Neural cell (in vitro differentiated cells): ENCODE measurements around the gene ADAMTS17. TPM values are rescaled to one million over a fixed set of nuclear protein-coding genes. Genes with fewer than 3 reads are reported as not detected.

Experiments used
- H2AFZ ChIP-seq: fragments of 200-600, 300-800 bp; sonication (generic), shearing (Covaris generic); 2 replicates; pipeline ENCODE4 v1.6.0; 2014; ENCODE audit warnings: low read depth, mild to moderate bottlenecking, antibody characterized with exemption, low read length, moderate library complexity
- H3F3A ChIP-seq: fragments of 200-600 bp; shearing (Covaris generic); 2 replicates; pipeline ENCODE4 v1.6.1; 2016; ENCODE audit warnings: mild to moderate bottlenecking, moderate library complexity, mixed read lengths, antibody characterized with exemption, low read length; ENCODE audit not compliant: insufficient read depth, poor library complexity, severe bottlenecking
- H3K27ac ChIP-seq: fragments of 200-600, 300-800 bp; sonication (generic), shearing (Covaris generic); 2 replicates; pipeline ENCODE4 v1.5.1; 2014; ENCODE audit warnings: mild to moderate bottlenecking, low read length, moderate library complexity
- H3K27me3 ChIP-seq: fragments of 300-800, 200-600 bp; sonication (generic), shearing (Covaris generic); 2 replicates; pipeline ENCODE4 v1.6.0; 2014; ENCODE audit warnings: mild to moderate bottlenecking, low read depth, low read length, moderate library complexity; ENCODE audit not compliant: insufficient read depth
- H3K36me3 ChIP-seq: fragments of 300-800, 200-600 bp; sonication (generic), shearing (Covaris generic); 2 replicates; pipeline ENCODE4 v1.5.1; 2014; ENCODE audit warnings: mild to moderate bottlenecking, antibody characterized with exemption, low read length, moderate library complexity; ENCODE audit not compliant: insufficient read depth
- H3K4me2 ChIP-seq: fragments of 300-800, 200-600 bp; sonication (generic), shearing (Covaris generic); 2 replicates; pipeline ENCODE4 v1.6.0; 2014; ENCODE audit warnings: mild to moderate bottlenecking, low read length
- H3K4me3 ChIP-seq: fragments of 300-800, 200-600 bp; sonication (generic), shearing (Covaris generic); 2 replicates; pipeline ENCODE4 v1.5.1; 2014; ENCODE audit warnings: mild to moderate bottlenecking, low read length, moderate library complexity
- H3K79me2 ChIP-seq: fragments of 200-600 bp; shearing (Covaris generic); replicated peaks from 2 replicates; pipeline ENCODE4 v1.6.0; 2014; ENCODE audit warnings: mild to moderate bottlenecking, low read length, moderate library complexity; ENCODE audit not compliant: insufficient read depth
- H3K9ac ChIP-seq: fragments of 300-800, 200-600 bp; sonication (generic), shearing (Covaris generic); 2 replicates; pipeline ENCODE4 v1.6.1; 2016; ENCODE audit warnings: mild to moderate bottlenecking, low read length, mixed read lengths
- H3K9me2 ChIP-seq: fragments of 200-600 bp; shearing (Covaris generic); 2 replicates; pipeline ENCODE4 v1.6.1; 2016; ENCODE audit warnings: mild to moderate bottlenecking, low read length, mixed read lengths; ENCODE audit not compliant: insufficient read depth
- H3K9me3 ChIP-seq: fragments of 200-600, 300-800 bp; sonication (generic), shearing (Covaris generic); 2 replicates; pipeline ENCODE4 v1.6.1; 2016; ENCODE audit warnings: mild to moderate bottlenecking, mixed run types, low read length, moderate library complexity, mixed read lengths
- H4K20me1 ChIP-seq: fragments of 200-600 bp; shearing (Covaris generic); 2 replicates; pipeline ENCODE4 v1.6.1; 2016; ENCODE audit warnings: mild to moderate bottlenecking, mixed run types; ENCODE audit not compliant: insufficient read depth
- EP300 ChIP-seq: fragments of 450-650 bp; conservative IDR thresholded peaks from 2 replicates; pipeline ENCODE4 v1.6.1; 2014; ENCODE audit warnings: antibody characterized with exemption, mild to moderate bottlenecking, moderate library complexity; ENCODE audit not compliant: poor library complexity, severe bottlenecking
- EZH2 ChIP-seq: fragments of 200-600, 300-800 bp; shearing (Covaris generic), sonication (generic); IDR thresholded peaks from 2 replicates; pipeline ENCODE4 v1.6.1; 2014; ENCODE audit warnings: antibody characterized with exemption, low read length, borderline replicate concordance, mild to moderate bottlenecking; ENCODE audit not compliant: insufficient read depth, poor library complexity, severe bottlenecking
- MXI1 ChIP-seq: fragments of 450-650 bp; conservative IDR thresholded peaks from 2 replicates; pipeline ENCODE4 v1.6.1; 2014; ENCODE audit warnings: antibody characterized with exemption, mild to moderate bottlenecking; ENCODE audit not compliant: poor library complexity, severe bottlenecking
- POLR2AphosphoS5 ChIP-seq: IDR thresholded peaks from 2 replicates; pipeline ENCODE4 v1.6.1; 2012
- RAD21 ChIP-seq: fragments of 450-650 bp; conservative IDR thresholded peaks from 2 replicates; pipeline ENCODE4 v1.6.1; 2014; ENCODE audit warnings: antibody characterized with exemption, mild to moderate bottlenecking, moderate library complexity
- SMC3 ChIP-seq: fragments of 450-650 bp; conservative IDR thresholded peaks from 2 replicates; pipeline ENCODE4 v1.6.1; 2014; ENCODE audit warnings: antibody characterized with exemption, mild to moderate bottlenecking, moderate library complexity; ENCODE audit not compliant: poor library complexity
- TAF1 ChIP-seq: IDR thresholded peaks from 2 replicates; pipeline ENCODE4 v1.6.1; 2012; ENCODE audit warnings: low read depth
- polyA plus RNA-seq: library from polyadenylated mRNA; depleted of rRNA; stranded (reverse); fragments of >200 nt; gene quantifications from 2 replicates; pipeline ENCODE4 v1.2.3, GENCODE V29; 2014
- TF ChIP-seq, protein P1 (sequence below): fragments of 450-650 bp; IDR thresholded peaks from 2 replicates; pipeline ENCODE4 v1.5.1; 2014; ENCODE audit warnings: antibody characterized with exemption, mild to moderate bottlenecking, moderate library complexity; ENCODE audit not compliant: poor library complexity, severe bottlenecking
- TF ChIP-seq, protein P2 (sequence below): IDR thresholded peaks from 2 replicates; pipeline ENCODE4 v1.6.1; 2012; ENCODE audit warnings: borderline replicate concordance

ADAMTS17 gene
- polyA plus RNA-seq, 1 donor from 2014 or later = 0.04 TPM

DNA sequence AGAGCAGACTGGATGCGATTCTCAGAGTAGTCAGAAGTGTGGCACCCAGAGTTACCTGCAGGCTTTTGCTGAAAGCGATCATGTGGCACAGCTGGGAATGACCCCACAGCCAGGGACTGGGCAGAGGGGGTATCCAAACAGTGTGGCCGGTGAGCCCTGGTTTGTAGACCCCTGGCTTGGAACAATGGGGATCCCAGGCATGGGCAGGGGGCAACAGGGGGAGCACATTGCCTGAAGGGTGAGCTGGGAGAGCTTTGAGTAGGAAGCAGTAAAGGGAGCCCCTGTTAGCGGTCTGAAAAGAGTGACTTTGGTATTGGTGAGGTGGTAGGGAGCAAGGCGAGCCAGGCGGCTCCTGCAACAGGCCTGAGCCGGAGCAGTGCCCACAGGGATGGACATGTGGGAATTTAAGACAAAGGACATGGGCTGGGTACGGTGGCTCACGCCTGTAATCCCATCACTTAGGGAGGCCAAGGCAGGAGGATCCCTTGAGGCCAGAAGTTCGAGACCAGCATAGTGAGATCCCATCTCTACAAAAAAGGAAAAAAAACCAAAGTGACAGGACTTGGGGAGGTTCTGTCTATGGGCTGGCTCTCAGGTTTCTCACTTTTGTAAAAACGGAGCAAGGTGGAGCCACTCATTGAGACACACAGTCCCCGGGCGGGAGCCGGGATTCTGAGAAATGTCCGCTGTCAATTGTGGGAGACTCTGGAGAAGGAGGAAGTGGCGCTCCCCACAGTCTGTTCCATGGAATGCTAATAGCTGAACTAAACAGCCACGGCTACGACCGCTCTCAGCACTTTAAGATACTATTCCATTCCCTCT lies 384.7 kb downstream of the ADAMTS17 start:
- Histone ChIP-seq H3K79me2 (no peaks in the 10 kb centered on the region), H3K4me2 (no peak overlapping the region), H3K27ac (no peak overlapping the region), H3K27me3 (no peaks in the 10 kb centered on the region), H2AFZ (no peak overlapping the region), H3K4me3 (no peak overlapping the region), H3K9me2 (no peaks in the 10 kb centered on the region), H3F3A (no peaks in the 10 kb centered on the region), H3K9me3 (no peaks in the 10 kb centered on the region), H4K20me1 (no peaks in the 10 kb centered on the region), H3K9ac (no peak overlapping the region), H3K36me3 (no peaks in the 10 kb centered on the region)
- TF ChIP-seq RAD21 (no peak), EZH2 (no peak), SMC3 (no peak), TAF1 (no peak), EP300 (no peak), MXI1 (no peak), POLR2AphosphoS5 (no peak)
- TF ChIP-seq, protein P1, sequence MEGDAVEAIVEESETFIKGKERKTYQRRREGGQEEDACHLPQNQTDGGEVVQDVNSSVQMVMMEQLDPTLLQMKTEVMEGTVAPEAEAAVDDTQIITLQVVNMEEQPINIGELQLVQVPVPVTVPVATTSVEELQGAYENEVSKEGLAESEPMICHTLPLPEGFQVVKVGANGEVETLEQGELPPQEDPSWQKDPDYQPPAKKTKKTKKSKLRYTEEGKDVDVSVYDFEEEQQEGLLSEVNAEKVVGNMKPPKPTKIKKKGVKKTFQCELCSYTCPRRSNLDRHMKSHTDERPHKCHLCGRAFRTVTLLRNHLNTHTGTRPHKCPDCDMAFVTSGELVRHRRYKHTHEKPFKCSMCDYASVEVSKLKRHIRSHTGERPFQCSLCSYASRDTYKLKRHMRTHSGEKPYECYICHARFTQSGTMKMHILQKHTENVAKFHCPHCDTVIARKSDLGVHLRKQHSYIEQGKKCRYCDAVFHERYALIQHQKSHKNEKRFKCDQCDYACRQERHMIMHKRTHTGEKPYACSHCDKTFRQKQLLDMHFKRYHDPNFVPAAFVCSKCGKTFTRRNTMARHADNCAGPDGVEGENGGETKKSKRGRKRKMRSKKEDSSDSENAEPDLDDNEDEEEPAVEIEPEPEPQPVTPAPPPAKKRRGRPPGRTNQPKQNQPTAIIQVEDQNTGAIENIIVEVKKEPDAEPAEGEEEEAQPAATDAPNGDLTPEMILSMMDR = no peak
- TF ChIP-seq, protein P2, sequence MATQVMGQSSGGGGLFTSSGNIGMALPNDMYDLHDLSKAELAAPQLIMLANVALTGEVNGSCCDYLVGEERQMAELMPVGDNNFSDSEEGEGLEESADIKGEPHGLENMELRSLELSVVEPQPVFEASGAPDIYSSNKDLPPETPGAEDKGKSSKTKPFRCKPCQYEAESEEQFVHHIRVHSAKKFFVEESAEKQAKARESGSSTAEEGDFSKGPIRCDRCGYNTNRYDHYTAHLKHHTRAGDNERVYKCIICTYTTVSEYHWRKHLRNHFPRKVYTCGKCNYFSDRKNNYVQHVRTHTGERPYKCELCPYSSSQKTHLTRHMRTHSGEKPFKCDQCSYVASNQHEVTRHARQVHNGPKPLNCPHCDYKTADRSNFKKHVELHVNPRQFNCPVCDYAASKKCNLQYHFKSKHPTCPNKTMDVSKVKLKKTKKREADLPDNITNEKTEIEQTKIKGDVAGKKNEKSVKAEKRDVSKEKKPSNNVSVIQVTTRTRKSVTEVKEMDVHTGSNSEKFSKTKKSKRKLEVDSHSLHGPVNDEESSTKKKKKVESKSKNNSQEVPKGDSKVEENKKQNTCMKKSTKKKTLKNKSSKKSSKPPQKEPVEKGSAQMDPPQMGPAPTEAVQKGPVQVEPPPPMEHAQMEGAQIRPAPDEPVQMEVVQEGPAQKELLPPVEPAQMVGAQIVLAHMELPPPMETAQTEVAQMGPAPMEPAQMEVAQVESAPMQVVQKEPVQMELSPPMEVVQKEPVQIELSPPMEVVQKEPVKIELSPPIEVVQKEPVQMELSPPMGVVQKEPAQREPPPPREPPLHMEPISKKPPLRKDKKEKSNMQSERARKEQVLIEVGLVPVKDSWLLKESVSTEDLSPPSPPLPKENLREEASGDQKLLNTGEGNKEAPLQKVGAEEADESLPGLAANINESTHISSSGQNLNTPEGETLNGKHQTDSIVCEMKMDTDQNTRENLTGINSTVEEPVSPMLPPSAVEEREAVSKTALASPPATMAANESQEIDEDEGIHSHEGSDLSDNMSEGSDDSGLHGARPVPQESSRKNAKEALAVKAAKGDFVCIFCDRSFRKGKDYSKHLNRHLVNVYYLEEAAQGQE = no peak

DNA sequence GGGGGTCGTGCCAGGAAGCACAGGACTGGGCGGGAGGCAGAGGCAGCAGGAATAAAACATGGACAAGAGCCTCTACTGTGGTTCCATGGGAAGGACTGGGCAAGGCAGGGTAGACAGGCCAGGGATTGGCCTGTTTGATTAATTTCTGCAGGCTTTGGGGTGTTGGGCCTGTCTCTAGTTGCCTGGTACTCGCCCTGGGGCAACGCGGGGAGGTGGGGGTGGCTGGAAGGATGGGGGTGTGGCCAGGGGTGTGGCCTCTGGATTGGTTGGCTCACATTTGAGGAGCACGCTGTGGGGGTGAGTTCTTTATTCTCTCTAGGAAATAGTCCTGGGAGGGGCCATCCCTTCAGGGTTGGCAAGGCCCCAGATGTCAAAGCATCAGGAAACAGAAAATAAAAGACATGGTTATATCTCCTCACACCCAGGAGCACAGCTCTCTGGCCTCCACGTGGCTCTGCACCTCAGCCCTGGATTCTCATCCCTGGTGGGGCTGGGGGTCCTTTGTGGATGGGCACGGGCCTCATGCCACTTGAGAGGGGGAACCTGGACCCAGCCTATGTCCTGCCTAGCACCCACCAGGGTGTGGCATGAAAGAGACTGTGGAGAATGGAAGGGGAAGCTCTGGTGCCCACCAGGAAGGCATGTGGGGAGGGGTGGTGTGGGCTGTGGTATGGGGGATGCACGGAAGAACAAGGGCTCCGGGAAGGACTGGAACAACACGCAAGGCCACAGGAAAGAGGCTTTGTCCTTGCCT lies 385.6 kb downstream of the ADAMTS17 start:
- no peaks in the 10 kb centered on the region for H3K79me2 ChIP-seq
- H3K9ac ChIP-seq = no peak overlapping the region
- no peaks in the 10 kb centered on the region for H4K20me1 ChIP-seq
- TF ChIP-seq SMC3 = no peak
- TF ChIP-seq MXI1 = no peak
- no peak for TF ChIP-seq EP300
- no peak for TF ChIP-seq EZH2
- TF ChIP-seq TAF1 = no peak
- TF ChIP-seq, protein P1 = no peak
- no peak for TF ChIP-seq RAD21
- TF ChIP-seq POLR2AphosphoS5 = no peak
- TF ChIP-seq, protein P2 = no peak
- no peaks in the 10 kb centered on the region for H3K36me3 ChIP-seq
- H3F3A ChIP-seq = no peaks in the 10 kb centered on the region
- no peaks in the 10 kb centered on the region for H3K27me3 ChIP-seq
- no peak overlapping the region for H3K4me3 ChIP-seq
- H3K4me2 ChIP-seq = no peak overlapping the region
- H3K27ac ChIP-seq = no peak overlapping the region
- no peaks in the 10 kb centered on the region for H3K9me3 ChIP-seq
- H2AFZ ChIP-seq = no peak overlapping the region
- H3K9me2 ChIP-seq = no peaks in the 10 kb centered on the region
